ENCODE data around the gene CALR3. TPM values are rescaled to one million over a fixed set of nuclear protein-coding genes. Genes with fewer than 3 reads are reported as not detected.

Gene CALR3
- total and polyA plus RNA-seq, 2 of the 8 experiments (the other 6 are each of a cell fraction or from before 2014, with no cell fraction given): 0.11 to 0.32 TPM

GRCh38 chr19:16535381-16535780, 39.4 kb upstream of the CALR3 start:
- H3K27me3 ChIP-seq (replicated peaks in 1 of 4; ENCODE audit: control insufficient read depth in 3 of 4, extremely low read depth in 1 of 4, insufficient read depth in 3 of 4, low read length in 3 of 4): no peaks in the 10 kb centered on the region
- H4K20me1 ChIP-seq (replicated peaks in 1 of 2; ENCODE audit: control insufficient read depth in 1 of 2, insufficient read depth in 2 of 2, low read length in 2 of 2): peaks cover 25 to 45% of the 10 kb centered on the region in 2 experiments
- TF ChIP-seq, protein P1, sequence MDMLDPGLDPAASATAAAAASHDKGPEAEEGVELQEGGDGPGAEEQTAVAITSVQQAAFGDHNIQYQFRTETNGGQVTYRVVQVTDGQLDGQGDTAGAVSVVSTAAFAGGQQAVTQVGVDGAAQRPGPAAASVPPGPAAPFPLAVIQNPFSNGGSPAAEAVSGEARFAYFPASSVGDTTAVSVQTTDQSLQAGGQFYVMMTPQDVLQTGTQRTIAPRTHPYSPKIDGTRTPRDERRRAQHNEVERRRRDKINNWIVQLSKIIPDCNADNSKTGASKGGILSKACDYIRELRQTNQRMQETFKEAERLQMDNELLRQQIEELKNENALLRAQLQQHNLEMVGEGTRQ (IDR thresholded peaks at IDR 0.05; ENCODE audit: low read length): no peak
- TF ChIP-seq CHD1 (IDR thresholded peaks at IDR 0.05; ENCODE audit: low read depth, low read length) (no peak), TEAD4 (IDR thresholded peaks at IDR 0.05; ENCODE audit: low read depth, low read length) (no peak), BACH1 (IDR thresholded peaks at IDR 0.05; ENCODE audit: low read length) (no peak), NANOG (IDR thresholded peaks at IDR 0.05; ENCODE audit: insufficient read depth, low read depth, low read length, poor library complexity, severe bottlenecking) (no peak), HDAC6 (IDR thresholded peaks at IDR 0.05; ENCODE audit: low read depth, low read length) (no peak)
- no peaks in the 10 kb centered on the region for H3K9me3 ChIP-seq (ENCODE audit: insufficient read depth in 2 of 2, low read depth in 1 of 2, low read length in 1 of 2)
- H3K27ac ChIP-seq (ENCODE audit: low read depth, low read length): no peak overlapping the region
- no peak overlapping the region for H3K18ac ChIP-seq (ENCODE audit: extremely low read depth, low read length)
- H3K56ac ChIP-seq (replicated peaks; ENCODE audit: insufficient read length, low read depth, low read length): no peak overlapping the region
- H2AK5ac ChIP-seq (ENCODE audit: low read depth, low read length): no peak overlapping the region
- no peak overlapping the region for H4K5ac ChIP-seq (ENCODE audit: insufficient read length, low read depth, low read length)
- H2AFZ ChIP-seq (ENCODE audit: low read length): no peak overlapping the region
- H3K9ac ChIP-seq (replicated peaks in 1 of 4; ENCODE audit: extremely low read depth in 1 of 4, low read depth in 3 of 4, low read length in 3 of 4): no peak overlapping the region
- no peak overlapping the region for H2BK15ac ChIP-seq (ENCODE audit: low read length)
- no peak overlapping the region for H3K4me3 ChIP-seq (ENCODE audit: extremely low read depth in 1 of 4, insufficient read depth in 2 of 4, low read depth in 3 of 4, low read length in 4 of 4)
- FAIRE-seq (no peak), DNase-seq (ENCODE audit: low read depth in 1 of 2, low spot score in 2 of 2) (no peak)
- peaks cover 20 to 42% of the 10 kb centered on the region in 2 experiments for H3K79me2 ChIP-seq (ENCODE audit: control insufficient read depth in 1 of 2, insufficient read depth in 2 of 2, low read length in 2 of 2)
- no peaks in the 10 kb centered on the region for H3K4me1 ChIP-seq (replicated peaks in 1 of 4; ENCODE audit: control insufficient read depth in 3 of 4, insufficient read depth in 4 of 4, low read length in 3 of 4)
- H4K91ac ChIP-seq (replicated peaks; ENCODE audit: insufficient read length, low read length): no peak overlapping the region
- H2BK5ac ChIP-seq (ENCODE audit: low read depth, low read length): no peak overlapping the region
- CTCF ChIA-PET (ENCODE audit: partially characterized antibody): interaction anchor here (1.0 to 2.5 kb wide), 5 partner anchors 13 to 93 kb away, joined by 3 to 10 read pairs (median 4); no protein-coding TSS in a partner anchor
- no peak overlapping the region for H2BK20ac ChIP-seq (ENCODE audit: low read length)
- POLR2A ChIA-PET (ENCODE audit: partially characterized antibody): interaction anchor here (0.6 to 6.2 kb wide), 4 partner anchors 8 to 31 kb away, joined by 3 to 34 read pairs (median 6); no protein-coding TSS in a partner anchor
- no peak overlapping the region for H3K14ac ChIP-seq (ENCODE audit: insufficient read length)
- no peak overlapping the region for H3K4ac ChIP-seq (replicated peaks; ENCODE audit: insufficient read length, low read depth, low read length)
- H3K4me2 ChIP-seq (ENCODE audit: insufficient read depth in 1 of 2, low read depth in 2 of 2, low read length in 2 of 2): no peak overlapping the region
- H2BK12ac ChIP-seq (ENCODE audit: low read depth, low read length): no peak overlapping the region
- no peak overlapping the region for H3K23ac ChIP-seq (ENCODE audit: insufficient read length)
- no peaks in the 10 kb centered on the region for H3K23me2 ChIP-seq (ENCODE audit: low read depth, low read length)
- peaks cover 27 to 70% (median 54%) of the 10 kb centered on the region in 4 experiments for H3K36me3 ChIP-seq (ENCODE audit: control insufficient read depth in 2 of 4, insufficient read depth in 4 of 4, low read length in 3 of 4)
- H4K8ac ChIP-seq (ENCODE audit: extremely low read depth, insufficient read depth, low read length): no peak overlapping the region
- H2BK120ac ChIP-seq (replicated peaks; ENCODE audit: low read depth, low read length): no peak overlapping the region
- WGBS, 2 experiments (ENCODE audit: extremely low coverage in 1 of 2, insufficient coverage in 1 of 2, insufficient read length in 1 of 2, insufficient replicate concordance in 2 of 2, low coverage in 1 of 2, low lambda C conversion rate in 2 of 2, missing lambda C conversion rate in 1 of 2): 94% methylated on average over 10 of the region's 18 CpGs; no CpG with 5 or more reads in 1 of the 2 experiments
- H3K79me1 ChIP-seq (ENCODE audit: low read depth, low read length): peaks cover 12% of the 10 kb centered on the region

Data from H1 (cell line).